ENCODE results near the gene ADNP2. TPM values are rescaled to one million over a fixed set of nuclear protein-coding genes. Genes with fewer than 3 reads are reported as not detected.

Gene ADNP2
- total RNA-seq, 4 donors from 2014 or later: 11.9 to 19.8 (median 15.2) TPM

DNA sequence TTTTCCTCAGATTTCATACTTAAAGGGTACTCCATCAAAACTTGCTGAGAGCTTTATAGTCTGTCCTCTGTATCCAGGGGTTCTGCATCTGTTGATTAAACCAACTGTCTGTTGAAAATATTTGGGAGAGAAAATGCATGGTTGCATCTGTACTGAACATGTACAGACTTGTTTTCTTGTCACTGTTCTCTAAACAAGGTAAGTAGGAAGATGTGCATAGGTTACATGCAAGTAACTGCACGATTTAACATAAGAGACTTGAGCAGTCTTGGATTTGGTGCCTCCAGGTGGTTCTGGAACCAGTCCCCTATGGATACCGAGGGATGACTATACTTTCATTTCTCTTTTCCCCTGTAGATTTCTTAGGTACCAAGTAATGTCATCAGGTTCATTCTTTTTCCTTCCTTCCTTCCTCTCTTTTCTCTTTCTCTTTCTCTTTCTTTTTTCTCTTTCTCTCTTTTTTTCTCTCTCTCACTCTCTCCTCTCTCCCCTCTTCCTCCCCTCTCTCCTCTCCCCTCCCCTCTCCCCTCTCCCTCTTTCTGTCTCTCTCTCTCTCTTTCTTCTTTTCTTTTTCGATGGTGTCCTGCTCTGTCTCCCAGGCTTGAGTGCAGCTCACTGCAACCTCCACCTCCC is 23.2 kb downstream of the ADNP2 start:
- TF ChIP-seq, protein P1, sequence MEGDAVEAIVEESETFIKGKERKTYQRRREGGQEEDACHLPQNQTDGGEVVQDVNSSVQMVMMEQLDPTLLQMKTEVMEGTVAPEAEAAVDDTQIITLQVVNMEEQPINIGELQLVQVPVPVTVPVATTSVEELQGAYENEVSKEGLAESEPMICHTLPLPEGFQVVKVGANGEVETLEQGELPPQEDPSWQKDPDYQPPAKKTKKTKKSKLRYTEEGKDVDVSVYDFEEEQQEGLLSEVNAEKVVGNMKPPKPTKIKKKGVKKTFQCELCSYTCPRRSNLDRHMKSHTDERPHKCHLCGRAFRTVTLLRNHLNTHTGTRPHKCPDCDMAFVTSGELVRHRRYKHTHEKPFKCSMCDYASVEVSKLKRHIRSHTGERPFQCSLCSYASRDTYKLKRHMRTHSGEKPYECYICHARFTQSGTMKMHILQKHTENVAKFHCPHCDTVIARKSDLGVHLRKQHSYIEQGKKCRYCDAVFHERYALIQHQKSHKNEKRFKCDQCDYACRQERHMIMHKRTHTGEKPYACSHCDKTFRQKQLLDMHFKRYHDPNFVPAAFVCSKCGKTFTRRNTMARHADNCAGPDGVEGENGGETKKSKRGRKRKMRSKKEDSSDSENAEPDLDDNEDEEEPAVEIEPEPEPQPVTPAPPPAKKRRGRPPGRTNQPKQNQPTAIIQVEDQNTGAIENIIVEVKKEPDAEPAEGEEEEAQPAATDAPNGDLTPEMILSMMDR (IDR thresholded peaks at IDR 0.05; ENCODE audit: low read depth): no peak

DNA sequence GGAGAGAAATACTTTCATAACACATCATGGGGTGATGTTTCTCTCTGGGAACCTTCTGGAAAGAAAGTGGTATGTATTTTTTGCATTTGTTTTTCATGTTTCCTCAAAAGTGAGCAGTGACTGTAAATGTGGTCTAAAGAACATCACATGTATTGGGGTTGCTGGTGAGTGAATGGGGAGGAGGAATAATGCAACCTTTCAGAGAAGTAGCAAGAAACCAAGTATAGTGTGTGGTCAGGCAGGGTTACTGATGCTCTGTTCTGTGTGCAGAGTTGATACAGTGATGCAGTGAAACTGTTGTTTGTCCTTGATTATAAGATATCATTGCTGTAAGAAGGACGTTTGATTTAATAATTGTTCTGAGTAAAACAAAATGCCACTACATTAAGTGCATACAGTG is 24.1 kb downstream of the ADNP2 start:
- TF ChIP-seq, protein P1 (IDR thresholded peaks at IDR 0.05; ENCODE audit: low read depth): no peak

DNA sequence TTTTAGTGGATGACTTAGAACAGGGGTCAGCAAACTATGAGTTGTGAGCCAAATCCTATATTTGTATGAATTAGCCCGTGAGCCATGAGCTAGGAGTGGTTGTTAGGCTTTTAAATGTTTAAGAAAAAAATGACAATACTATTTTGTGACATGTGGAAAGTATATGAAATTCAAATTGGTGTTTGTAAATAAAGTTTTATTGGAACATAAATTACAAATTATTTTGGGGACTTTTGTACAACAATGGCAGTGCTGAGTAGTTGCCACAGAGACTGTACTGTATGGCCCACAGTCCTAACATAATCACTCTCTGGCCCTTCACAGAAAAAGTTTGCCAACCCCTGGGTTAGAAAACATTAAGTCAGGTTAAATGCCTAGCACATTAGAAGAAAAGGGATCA is 26.1 kb downstream of the ADNP2 start:
- TF ChIP-seq, protein P1 (IDR thresholded peaks at IDR 0.05; ENCODE audit: low read depth): no peak

DNA sequence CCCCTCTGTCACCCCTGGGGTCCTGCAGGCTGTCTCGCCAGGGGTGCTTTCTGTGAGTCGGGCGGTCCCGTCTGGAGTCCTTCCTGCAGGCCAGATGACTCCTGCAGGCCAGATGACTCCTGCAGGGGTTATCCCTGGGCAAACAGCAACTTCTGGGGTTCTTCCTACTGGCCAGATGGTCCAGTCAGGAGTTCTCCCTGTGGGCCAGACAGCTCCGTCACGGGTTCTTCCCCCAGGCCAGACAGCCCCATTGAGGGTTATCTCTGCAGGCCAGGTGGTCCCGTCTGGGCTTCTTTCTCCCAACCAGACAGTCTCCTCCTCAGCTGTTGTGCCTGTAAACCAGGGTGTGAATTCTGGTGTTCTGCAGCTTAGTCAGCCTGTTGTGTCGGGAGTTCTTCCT is 27.6 kb downstream of the ADNP2 start:
- TF ChIP-seq, protein P1 (IDR thresholded peaks at IDR 0.05; ENCODE audit: low read depth): no peak

DNA sequence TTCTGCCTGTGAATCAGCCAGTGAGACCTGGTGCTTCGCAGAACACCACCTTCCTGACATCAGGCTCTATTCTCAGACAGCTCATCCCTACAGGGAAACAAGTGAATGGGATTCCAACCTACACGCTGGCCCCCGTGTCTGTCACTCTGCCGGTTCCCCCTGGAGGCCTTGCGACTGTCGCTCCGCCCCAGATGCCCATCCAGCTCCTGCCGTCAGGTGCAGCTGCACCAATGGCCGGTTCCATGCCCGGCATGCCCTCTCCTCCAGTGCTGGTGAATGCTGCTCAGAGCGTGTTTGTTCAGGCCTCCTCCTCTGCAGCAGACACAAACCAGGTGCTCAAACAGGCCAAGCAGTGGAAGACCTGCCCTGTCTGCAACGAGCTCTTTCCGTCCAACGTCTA is 28.1 kb downstream of the ADNP2 start:
- TF ChIP-seq, protein P1 (IDR thresholded peaks at IDR 0.05; ENCODE audit: low read depth): no peak

DNA sequence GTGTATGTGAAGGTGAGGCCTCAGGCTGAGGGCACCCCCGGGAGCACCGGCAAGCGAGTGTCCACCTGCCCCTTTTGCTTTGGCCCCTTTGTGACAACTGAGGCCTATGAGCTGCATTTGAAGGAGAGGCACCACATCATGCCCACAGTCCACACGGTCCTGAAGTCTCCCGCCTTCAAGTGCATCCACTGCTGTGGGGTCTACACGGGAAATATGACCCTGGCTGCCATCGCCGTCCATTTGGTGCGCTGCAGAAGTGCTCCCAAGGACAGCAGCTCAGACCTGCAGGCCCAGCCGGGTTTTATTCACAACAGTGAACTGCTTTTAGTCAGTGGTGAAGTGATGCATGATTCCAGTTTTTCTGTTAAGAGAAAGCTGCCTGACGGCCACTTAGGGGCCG is 28.9 kb downstream of the ADNP2 start:
- TF ChIP-seq, protein P1 (IDR thresholded peaks at IDR 0.05; ENCODE audit: low read depth): no peak

DNA sequence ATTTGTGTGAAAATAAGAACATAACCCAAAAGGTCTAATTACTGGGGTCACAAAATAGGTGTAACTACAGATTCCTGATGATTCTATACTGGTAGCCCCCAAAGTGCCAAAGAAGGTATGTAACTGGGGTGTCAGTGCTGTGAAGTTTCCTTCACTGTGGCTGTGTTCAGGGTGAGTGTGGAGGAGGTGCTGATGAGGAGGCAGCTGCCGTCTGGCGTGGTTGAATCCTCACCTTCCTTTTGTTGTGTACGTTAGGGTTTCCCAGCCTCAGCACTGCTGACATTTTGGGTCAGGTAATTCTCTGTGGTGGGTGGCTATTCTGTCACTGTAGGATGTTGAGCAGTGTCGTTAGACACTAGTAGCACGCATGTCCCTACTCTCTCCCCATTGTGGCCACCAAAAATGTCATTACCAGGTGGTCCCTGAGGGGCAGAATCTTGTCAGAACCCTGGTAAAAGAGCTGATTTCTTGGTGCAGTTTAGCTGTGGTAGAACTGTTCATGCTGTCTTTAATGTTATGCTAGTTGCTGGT is 31.5 kb downstream of the ADNP2 start:
- TF ChIP-seq, protein P1 (IDR thresholded peaks at IDR 0.05; ENCODE audit: low read depth): no peak

Measured in subcutaneous adipose tissue (tissue), 4 donors.